ENCODE results near the gene C1orf53. TPM values are rescaled to one million over a fixed set of nuclear protein-coding genes. Genes with fewer than 3 reads are reported as not detected.

C1orf53 gene
- total and polyA plus RNA-seq, 2 of the 13 experiments (the other 11 are each of a cell fraction or from before 2014, with no cell fraction given) = 5.8 to 10.1 TPM

- no peak for TF ChIP-seq ZBTB40 (IDR thresholded peaks at IDR 0.05)
- peak; percentile 91 for TF ChIP-seq ZBTB40 (CRISPR knock-in tag; IDR thresholded peaks at IDR 0.05)
- TF ChIP-seq MIXL1 (CRISPR knock-in tag; IDR thresholded peaks at IDR 0.05) = no peak
- TF ChIP-seq KMT2A (CRISPR knock-in tag; IDR thresholded peaks at IDR 0.05) = peak; percentile 69
- TF ChIP-seq ZNF280D (CRISPR knock-in tag; IDR thresholded peaks at IDR 0.05) = no peak
- no peak for TF ChIP-seq MAFF (IDR thresholded peaks at IDR 0.05; ENCODE audit: low read depth, low read length)
- TF ChIP-seq BRD4 (CRISPR knock-in tag; IDR thresholded peaks at IDR 0.05) = peak; percentile 68
- no peak; a peak in 1 of 4 replicates for TF ChIP-seq EP300 (IDR thresholded peaks at IDR 0.05; ENCODE audit: low read depth in 2 of 2, low read length in 2 of 2)
- no peak; the same call in 1 of the 2 replicates for TF ChIP-seq EP300 (CRISPR knock-in tag; IDR thresholded peaks at IDR 0.05; ENCODE audit: borderline replicate concordance)
- no peak for TF ChIP-seq KDM6A (CRISPR knock-in tag; IDR thresholded peaks at IDR 0.05; ENCODE audit: low read depth)
- peak; percentile 98 for TF ChIP-seq ZNF652 (CRISPR knock-in tag; IDR thresholded peaks at IDR 0.05; ENCODE audit: borderline replicate concordance, low read depth)
- no peak for TF ChIP-seq AKNA (CRISPR knock-in tag; IDR thresholded peaks at IDR 0.05; ENCODE audit: borderline replicate concordance)
These were observed at the start of gene C1orf53 (continued) for GRCh38 chr1:197902454-197903195.

Data from HepG2 (cell line).